Cardiac fibroblast (primary cell): ENCODE results near the gene GUCY1A2.

Experiments used
- DNase-seq, 2 donors: peaks; one replicate each; pipeline versions ENCODE4 v3.0.0 to v3.0.0-alpha.2; 2010; ENCODE audit warnings: low read depth in 2 of 2
- H3K4me3 ChIP-seq, 2 donors: replicated peaks in 1 of 2; 1 replicate in 1 of 2; 2 replicates in 1 of 2; pipeline ENCODE4 v1.5.1; 2011; ENCODE audit warnings: low read depth in 2 of 2, low read length in 2 of 2, mild to moderate bottlenecking in 2 of 2, moderate library complexity in 1 of 2
- TF ChIP-seq, protein P1 (sequence below): IDR thresholded peaks from one replicate; pipeline ENCODE4 v1.5.1; 2011; ENCODE audit warnings: low read depth, mild to moderate bottlenecking, low read length, inconsistent platforms

The GUCY1A2 gene

DNA sequence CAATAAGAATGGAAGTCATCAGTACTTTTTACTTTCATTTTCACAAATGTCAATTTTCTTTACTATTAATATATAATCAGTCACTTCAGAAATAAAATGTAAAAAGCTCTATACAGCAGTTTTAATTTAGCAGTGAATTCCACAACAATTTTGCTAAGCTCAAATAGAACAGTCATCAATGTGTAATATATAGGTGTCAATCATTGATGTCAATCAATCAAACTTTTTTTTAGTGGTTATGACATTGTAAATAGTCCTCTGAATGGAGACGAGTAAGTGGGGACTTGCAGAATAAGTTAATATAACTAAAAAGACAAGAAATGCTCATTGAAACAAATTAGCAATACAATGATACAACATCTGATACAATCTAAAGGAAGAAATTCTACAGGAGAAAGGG is 327.4 kb downstream of the GUCY1A2 start:
- TF ChIP-seq, protein P1, sequence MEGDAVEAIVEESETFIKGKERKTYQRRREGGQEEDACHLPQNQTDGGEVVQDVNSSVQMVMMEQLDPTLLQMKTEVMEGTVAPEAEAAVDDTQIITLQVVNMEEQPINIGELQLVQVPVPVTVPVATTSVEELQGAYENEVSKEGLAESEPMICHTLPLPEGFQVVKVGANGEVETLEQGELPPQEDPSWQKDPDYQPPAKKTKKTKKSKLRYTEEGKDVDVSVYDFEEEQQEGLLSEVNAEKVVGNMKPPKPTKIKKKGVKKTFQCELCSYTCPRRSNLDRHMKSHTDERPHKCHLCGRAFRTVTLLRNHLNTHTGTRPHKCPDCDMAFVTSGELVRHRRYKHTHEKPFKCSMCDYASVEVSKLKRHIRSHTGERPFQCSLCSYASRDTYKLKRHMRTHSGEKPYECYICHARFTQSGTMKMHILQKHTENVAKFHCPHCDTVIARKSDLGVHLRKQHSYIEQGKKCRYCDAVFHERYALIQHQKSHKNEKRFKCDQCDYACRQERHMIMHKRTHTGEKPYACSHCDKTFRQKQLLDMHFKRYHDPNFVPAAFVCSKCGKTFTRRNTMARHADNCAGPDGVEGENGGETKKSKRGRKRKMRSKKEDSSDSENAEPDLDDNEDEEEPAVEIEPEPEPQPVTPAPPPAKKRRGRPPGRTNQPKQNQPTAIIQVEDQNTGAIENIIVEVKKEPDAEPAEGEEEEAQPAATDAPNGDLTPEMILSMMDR = no peak
- H3K4me3 ChIP-seq = no peak overlapping the region
- DNase-seq = no peak

DNA sequence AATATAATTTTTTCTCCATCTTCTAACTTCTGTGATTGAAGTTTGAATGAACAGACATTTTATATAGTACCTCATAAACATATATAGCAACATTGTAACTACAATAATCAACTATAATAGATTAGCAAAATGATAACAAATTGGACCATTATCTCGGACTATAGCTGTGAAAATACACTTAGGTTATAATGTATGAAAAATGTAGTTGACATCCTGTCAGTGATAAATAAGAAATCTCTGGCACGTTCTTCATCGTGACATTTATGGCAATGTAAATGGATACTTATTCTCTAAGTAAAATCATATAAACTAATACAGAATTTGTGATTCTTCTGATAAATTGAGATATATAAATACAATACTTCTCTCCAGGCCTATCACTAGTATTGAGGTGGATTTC is 333.3 kb downstream of the GUCY1A2 start:
- TF ChIP-seq, protein P1 = no peak
- no peak for DNase-seq
- H3K4me3 ChIP-seq = no peak overlapping the region

DNA sequence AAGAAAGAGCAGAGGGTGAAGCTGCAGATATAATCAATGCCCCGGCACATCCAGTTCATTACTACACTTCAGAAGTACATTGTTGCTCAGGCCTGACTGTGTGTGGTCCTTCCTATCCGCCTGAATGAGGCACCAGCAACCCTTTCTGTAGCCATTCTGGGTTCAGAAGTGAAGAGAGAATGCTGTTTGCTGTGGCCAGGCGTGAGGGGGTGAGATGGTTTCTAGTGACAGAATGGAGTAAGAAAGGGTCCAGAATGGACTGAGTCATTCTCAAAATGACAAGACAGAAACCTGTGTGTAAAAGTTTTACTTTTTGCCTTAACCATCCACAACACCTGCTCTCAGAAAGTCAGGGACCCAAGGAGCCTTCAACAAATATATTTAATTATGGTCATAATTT is 334.8 kb downstream of the GUCY1A2 start:
- TF ChIP-seq, protein P1 = no peak
- H3K4me3 ChIP-seq = no peak overlapping the region
- DNase-seq = no peak

DNA sequence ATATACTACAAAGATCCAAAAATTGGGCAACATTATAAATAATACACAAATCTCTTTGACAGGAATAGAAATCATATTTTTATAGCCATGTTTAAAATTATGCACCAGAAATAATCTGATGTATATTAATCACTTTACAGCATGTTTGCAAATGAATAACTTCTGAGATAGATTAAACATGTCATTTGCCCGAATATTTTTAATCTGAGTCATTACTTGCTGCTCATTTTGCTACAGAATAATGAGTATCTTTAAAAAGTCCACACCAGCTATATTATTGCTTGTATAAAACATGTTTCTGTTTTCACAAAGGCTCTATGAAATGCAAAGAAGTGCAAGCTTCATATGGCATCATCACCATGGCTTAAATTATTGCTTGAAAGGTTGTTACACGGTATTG is 336.8 kb downstream of the GUCY1A2 start:
- DNase-seq = no peak
- TF ChIP-seq, protein P1 = no peak
- H3K4me3 ChIP-seq = no peak overlapping the region

DNA sequence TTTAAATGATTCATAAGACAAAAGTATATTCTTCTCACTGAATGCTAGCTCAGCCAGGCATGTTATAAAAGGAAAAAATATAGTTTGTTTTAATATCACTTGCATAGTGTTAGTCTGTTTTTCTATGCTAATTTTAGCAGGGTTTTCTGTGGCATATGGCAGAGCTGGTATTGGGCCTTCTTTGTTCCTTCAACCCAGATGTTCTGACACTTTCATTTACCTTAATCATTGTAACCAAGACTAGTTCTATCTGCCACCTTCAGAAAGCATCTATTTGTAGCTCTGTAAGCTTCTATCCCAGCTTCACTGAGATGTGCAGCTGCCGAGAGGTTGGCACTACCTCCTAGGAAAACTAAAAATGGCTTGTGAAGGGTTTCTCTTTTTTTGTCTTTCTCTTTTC is 338.7 kb downstream of the GUCY1A2 start:
- no peak overlapping the region for H3K4me3 ChIP-seq
- no peak for DNase-seq
- TF ChIP-seq, protein P1 = no peak

DNA sequence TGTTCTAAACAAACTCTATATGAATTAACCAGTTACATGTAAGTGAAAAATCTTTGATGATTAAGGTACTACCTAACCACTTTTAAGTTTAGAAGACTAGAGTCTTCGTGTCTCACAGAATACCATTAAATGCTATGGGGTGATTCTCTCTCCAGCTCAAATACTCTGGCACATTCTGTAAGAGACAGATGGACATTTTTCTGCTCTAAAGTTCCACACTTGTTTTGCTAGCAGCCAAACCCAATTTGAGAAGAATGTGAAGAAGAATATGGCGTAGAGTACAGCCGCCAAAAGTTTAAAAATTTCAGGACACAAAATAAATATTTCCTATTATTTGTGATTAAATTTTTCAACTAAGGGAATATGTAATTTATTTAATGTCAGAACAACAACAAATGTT is 339.1 kb downstream of the GUCY1A2 start:
- TF ChIP-seq, protein P1 = no peak
- no peak overlapping the region for H3K4me3 ChIP-seq
- DNase-seq = no peak

DNA sequence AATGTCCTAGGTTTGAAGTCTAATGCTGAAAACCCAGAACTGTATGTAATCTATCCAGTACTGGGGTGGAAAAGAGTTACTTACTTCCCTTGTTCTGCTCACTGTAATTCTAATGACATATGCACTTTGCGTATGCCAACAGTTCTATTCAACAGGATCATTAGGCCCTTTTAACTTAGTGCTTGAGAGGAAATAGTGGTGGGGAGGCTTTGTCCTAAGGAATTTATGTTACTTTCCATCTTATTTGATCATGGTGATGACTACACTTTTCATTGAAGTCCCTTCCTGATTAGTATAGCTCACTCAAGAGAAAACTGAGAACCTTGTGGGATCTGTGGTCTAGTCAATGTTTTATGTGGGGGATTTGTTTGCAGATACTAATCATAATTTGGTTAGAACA is 348.2 kb downstream of the GUCY1A2 start:
- no peak overlapping the region for H3K4me3 ChIP-seq
- TF ChIP-seq, protein P1 = no peak
- no peak for DNase-seq
